ENCODE data around the gene POLR2E.

- TF ChIP-seq CTCF (conservative IDR thresholded peaks at IDR 0.05 in 1 of 2, IDR thresholded peaks at IDR 0.05 in 1 of 2; ENCODE audit: extremely low read depth in 1 of 2, insufficient read depth in 1 of 2, low read depth in 1 of 2, low read length in 2 of 2): no peak
- no peak for TF ChIP-seq EZH2 (IDR thresholded peaks at IDR 0.05; ENCODE audit: borderline replicate concordance, low read length)
Measured at GRCh38 chr19:1066748-1067340, 28.3 kb downstream of the POLR2E start, which contains the start of gene ARHGAP45.
